HCEC 1CT (cell line): ENCODE data around the gene PIK3R5.

Experiments used
- DNase-seq: peaks from one replicate; pipeline ENCODE4 v3.0.0-alpha.2; 2017

PIK3R5 gene

GRCh38 chr17:8849311-8850041 lies 116.0 kb downstream of the PIK3R5 start:
- DNase-seq, result no peak

- DNase-seq, result no peak
Measured at GRCh38 chr17:8847891-8848290, 117.6 kb downstream of the PIK3R5 start.

DNA sequence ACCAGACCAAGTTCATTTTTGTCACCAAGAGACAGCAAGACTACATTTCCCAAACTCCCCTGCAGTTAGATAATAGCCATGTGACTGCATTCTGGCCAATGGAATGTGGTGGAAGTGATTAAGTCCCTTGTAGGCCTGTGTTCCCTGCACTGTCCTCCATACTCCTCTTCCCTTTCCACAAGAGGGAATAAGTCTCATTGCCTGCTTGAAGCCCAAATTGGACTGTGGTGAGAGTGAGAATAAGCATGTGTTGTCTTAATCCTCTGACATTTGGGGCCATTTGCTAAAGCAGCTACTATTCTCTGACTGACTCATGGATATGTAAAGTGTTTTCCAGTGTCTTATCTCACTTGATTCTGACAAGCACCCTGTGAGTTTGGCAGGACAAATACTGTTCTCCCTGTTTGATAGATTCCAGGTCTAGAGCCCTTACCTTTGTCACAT lies 118.7 kb downstream of the PIK3R5 start:
- DNase-seq, result no peak

DNA sequence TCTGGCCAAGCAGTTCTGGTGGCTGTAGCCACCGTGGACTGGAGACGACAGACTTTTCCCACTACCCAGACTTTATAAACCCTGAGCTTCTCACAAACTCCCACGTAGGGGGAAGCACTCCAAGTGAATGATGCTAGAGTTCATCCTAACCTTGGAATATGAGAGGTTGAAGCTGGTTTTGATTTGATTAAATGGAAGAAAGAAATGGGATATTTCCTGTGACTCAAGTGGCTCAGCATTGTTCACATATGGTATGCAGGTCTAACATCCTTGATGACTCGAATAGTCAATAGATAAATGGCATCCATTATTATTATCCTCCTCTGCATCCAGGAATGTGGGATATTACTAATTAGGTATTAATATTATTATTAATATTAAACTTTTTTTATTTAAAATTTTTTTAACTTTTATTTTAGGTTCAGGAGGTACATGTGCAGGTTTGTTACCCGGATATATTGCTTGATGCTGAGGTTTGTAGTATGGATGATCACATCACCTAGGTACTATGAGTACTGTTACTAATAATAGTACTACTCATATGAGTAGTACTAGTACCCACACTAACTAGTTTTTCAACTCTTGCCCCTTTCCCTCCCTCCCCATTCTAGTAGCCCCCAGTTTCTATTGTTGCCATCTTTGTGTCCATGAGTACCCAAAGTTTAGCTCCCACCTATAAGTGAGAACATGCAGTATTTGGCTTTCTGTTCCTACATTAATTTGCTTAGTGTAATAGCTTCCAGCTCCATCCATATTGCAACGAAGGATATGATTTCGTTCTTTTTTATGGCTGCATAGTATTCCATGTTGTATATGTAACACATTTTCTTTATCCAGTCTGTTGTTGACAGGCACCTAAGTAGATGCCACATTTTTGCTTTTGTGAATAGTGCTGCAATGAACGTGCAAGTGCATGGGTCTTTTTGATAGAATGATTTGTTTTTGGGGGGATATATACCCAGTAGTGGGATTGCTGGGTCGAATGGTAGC lies 121.0 kb downstream of the PIK3R5 start:
- DNase-seq, result no peak

GRCh38 chr17:8843344-8843743 lies 122.2 kb downstream of the PIK3R5 start:
- DNase-seq, result no peak

DNA sequence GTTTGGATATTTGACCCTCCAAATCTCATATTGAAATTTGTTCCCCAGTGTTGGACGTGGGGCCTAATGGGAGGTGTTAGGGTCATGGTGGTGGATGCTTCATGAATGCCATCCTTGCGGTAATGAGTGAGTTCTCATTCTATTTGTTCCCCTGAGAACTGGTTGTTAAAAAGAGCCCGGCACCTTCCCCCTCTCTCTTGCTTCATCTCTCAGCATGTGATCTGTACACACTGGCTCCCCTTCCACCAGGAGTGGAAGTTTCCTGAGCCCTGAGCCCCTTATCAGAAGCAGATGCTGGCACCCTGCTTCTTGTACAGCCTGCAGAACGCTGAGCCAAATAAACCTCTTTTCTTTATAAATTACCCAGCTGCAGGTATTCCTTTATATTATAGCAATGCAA lies 123.7 kb downstream of the PIK3R5 start:
- DNase-seq, result no peak

GRCh38 chr17:8839410-8839935 lies 126.0 kb downstream of the PIK3R5 start:
- no peak for DNase-seq

GRCh38 chr17:8838551-8839095 lies 126.9 kb downstream of the PIK3R5 start:
- DNase-seq, result no peak

- no peak for DNase-seq
Measured at GRCh38 chr17:8837563-8838075, 127.9 kb downstream of the PIK3R5 start.

GRCh38 chr17:8836821-8837562 lies 128.5 kb downstream of the PIK3R5 start:
- DNase-seq, result no peak

DNA sequence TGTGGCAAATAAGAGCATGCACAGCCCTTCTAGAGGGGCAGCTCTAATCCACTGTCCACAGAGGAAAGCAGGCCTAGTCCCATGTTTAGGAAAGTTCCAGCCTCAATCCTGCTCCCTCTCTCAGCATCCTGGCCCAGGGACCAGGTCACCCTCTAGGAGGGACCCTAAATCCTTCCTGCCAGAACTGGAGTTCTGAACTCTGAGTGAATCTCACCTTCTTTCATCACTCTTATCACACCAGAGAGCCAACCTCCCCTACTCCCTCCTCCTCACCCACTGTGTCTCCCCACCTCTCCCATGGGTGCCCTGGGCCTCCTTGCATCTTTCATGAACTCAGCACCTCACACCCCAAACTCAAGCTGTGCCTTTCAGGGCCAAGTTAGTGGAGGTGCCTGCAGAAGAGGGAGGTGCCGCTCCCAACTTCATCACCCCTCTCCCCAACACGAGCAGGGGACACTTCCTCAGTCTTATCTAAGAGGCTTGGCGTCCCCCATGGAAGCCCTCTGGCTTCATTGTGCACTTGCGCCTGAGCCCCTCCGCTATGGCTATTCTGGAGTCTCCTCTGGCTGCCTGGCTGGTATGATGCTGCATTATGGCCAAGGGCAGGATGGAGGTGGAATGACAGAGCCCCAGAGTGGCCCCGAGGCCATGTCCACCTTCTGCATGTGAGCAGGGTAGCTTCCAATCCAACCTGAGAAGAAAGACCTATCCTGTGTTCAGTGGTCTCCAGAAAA lies 129.7 kb downstream of the PIK3R5 start:
- DNase-seq, result no peak

GRCh38 chr17:8835106-8835505 lies 130.4 kb downstream of the PIK3R5 start:
- DNase-seq, result no peak

GRCh38 chr17:8832711-8833352 lies 132.7 kb downstream of the PIK3R5 start:
- no peak for DNase-seq

GRCh38 chr17:8831234-8831849 lies 134.2 kb downstream of the PIK3R5 start:
- DNase-seq, result no peak

GRCh38 chr17:8830141-8830540 lies 135.4 kb downstream of the PIK3R5 start:
- no peak for DNase-seq

GRCh38 chr17:8829036-8829941 lies 136.2 kb downstream of the PIK3R5 start:
- DNase-seq, result no peak
